T-cell (primary cell): ENCODE measurements around the gene ZFR. TPM values are rescaled to one million over a fixed set of nuclear protein-coding genes. Genes with fewer than 3 reads are reported as not detected.
A peak's percentile ranks its signal among the peaks of the same experiment; 100 is the strongest.

Source experiments
- ATAC-seq, 4 experiments: fragments of 200-7000 bp in 3 of 4; fragments of 150-1000 bp in 1 of 4; cut with Tn5 transposase; replicated peaks in 1 of 4; 1 replicate in 3 of 4; 2 replicates in 1 of 4; pipeline ENCODE4 v1.10.0; 2021; ENCODE audit warnings: moderate library complexity in 3 of 4, mild to moderate bottlenecking in 2 of 4, moderate number of reproducible peaks in 1 of 4
- CTCF ChIA-PET, 2 donors: fragments of 300-600 bp; sonication (Branson Sonifier 250); formaldehyde crosslinking; loops; one replicate each; lab custom pipeline; 2022; ENCODE audit warnings: antibody characterized with exemption in 2 of 2; lab: Charles Lee
- POLR2A ChIA-PET, 2 donors: fragments of 300-600 bp; sonication (Branson Sonifier 250); formaldehyde crosslinking; loops; one replicate each; lab custom pipeline; 2022; ENCODE audit warnings: antibody characterized with exemption in 2 of 2; lab: Charles Lee
- DNase-seq, 35 experiments: peaks; one replicate each; pipeline versions ENCODE4 v3.0.0 to v3.0.0-alpha.2; 2013 to 2023
- H3K27ac ChIP-seq: one replicate; pipeline ENCODE4 v1.5.1; 2013; ENCODE audit warnings: low read length
- H3K27me3 ChIP-seq, 2 experiments: replicated peaks in 1 of 2; 1 replicate in 1 of 2; 2 replicates in 1 of 2; pipeline versions ENCODE4 v1.6.1 to v1.7.0; 2013; ENCODE audit warnings: low read length in 1 of 2, mixed read lengths in 1 of 2; ENCODE audit not compliant: control insufficient read depth in 2 of 2, insufficient read depth in 2 of 2; ENCODE audit errors: extremely low read depth in 1 of 2
- H3K36me3 ChIP-seq, 2 donors: 1 replicate in 1 of 2; 2 replicates in 1 of 2; pipeline versions ENCODE4 v1.6.1 to v1.7.0; 2013; ENCODE audit warnings: low read length in 1 of 2; ENCODE audit not compliant: control insufficient read depth in 2 of 2, insufficient read depth in 1 of 2; ENCODE audit errors: extremely low read depth in 1 of 2
- H3K4me1 ChIP-seq, 2 experiments: 1 replicate in 1 of 2; 2 replicates in 1 of 2; pipeline versions ENCODE4 v1.6.1 to v1.7.0; 2013; ENCODE audit warnings: low read length in 2 of 2, mixed read lengths in 1 of 2; ENCODE audit not compliant: insufficient read depth in 2 of 2, control insufficient read depth in 1 of 2; ENCODE audit errors: extremely low read depth in 1 of 2
- H3K4me3 ChIP-seq, 2 donors: 1 replicate in 1 of 2; 2 replicates in 1 of 2; pipeline versions ENCODE4 v1.5.1 to v1.7.0; 2013; ENCODE audit warnings: mild to moderate bottlenecking in 2 of 2, low read length in 1 of 2, moderate library complexity in 1 of 2; ENCODE audit not compliant: control insufficient read depth in 1 of 2; ENCODE audit errors: extremely low read depth in 1 of 2
- H3K9me3 ChIP-seq: 2 replicates; pipeline ENCODE4 v1.7.0; 2013
- H3K27ac Mint-ChIP-seq, 2 donors: one replicate each; pipeline ENCODE4 v1.8.0; 2020 to 2021; ENCODE audit warnings: mild to moderate bottlenecking in 2 of 2, mixed read lengths in 2 of 2
- H3K27me3 Mint-ChIP-seq, 2 donors: one replicate each; pipeline ENCODE4 v1.8.0; 2021 to 2022; ENCODE audit warnings: mixed read lengths in 2 of 2
- H3K36me3 Mint-ChIP-seq: one replicate; pipeline ENCODE4 v1.8.0; 2021; ENCODE audit warnings: mixed read lengths
- H3K4me1 Mint-ChIP-seq, 3 donors: one replicate each; pipeline ENCODE4 v1.8.0; 2020 to 2022; ENCODE audit warnings: mixed read lengths in 3 of 3, mild to moderate bottlenecking in 1 of 3
- H3K4me3 Mint-ChIP-seq, 3 donors: one replicate each; pipeline ENCODE4 v1.8.0; 2020 to 2022; ENCODE audit warnings: mild to moderate bottlenecking in 3 of 3, mixed read lengths in 3 of 3, moderate library complexity in 3 of 3
- H3K9me3 Mint-ChIP-seq, 3 donors: one replicate each; pipeline ENCODE4 v1.8.0; 2020 to 2022; ENCODE audit warnings: mixed read lengths in 3 of 3
- WGBS: methylation state at CpG from one replicate; pipeline ENCODE4 v1.1.5; 2013; ENCODE audit warnings: missing lambda C conversion rate; ENCODE audit not compliant: insufficient coverage; 5-methylcytosine and 5-hydroxymethylcytosine counted together
- total RNA-seq, 35 experiments: library from RNA in 6 of 35; stranded (reverse) in 6 of 35; fragments of 120-200 nt in 1 of 35; gene quantifications; one replicate each; pipeline versions ENCODE4 v1.2.1 to v1.2.4 and lab custom pipeline; 2013 to 2026

Gene ZFR
- total RNA-seq, 5 donors from 2014 or later (not counting 1 experiment from before 2014, with no cell fraction given), result 50.1 to 55.9 (median 54.2) TPM

DNA sequence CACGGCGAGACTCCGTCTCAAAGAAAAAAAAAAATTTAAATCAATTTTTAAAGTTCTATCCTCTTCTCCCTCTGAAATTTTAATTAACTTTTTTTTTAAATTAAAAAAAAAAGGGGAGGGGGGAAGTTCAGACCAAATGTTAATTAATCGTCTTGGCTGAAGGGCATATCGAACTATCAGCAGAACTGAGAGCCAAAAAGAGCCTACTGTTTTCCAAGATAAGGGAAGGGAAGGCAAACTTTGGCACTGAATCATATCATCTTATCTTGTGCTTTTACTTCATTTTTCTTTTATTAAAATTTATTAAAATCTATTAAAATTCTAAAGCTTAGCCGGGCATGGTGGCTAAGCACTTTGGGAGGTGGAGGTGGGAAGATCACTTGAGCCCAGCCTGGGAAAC is 85.9 kb downstream of the ZFR start:
- DNase-seq (no peak), ATAC-seq (no peak)
- ChIA-PET CTCF (interaction anchor here in 1 of 2 donors (0.7 kb wide), 1 partner anchor 22 kb away, joined by 4 read pairs; no protein-coding TSS in a partner anchor), POLR2A (no interaction called here)
- Mint-ChIP-seq H3K4me3 (no peak overlapping the region), H3K9me3 (no peaks in the 10 kb centered on the region), H3K4me1 (no peaks in the 10 kb centered on the region), H3K27ac (no peak overlapping the region), H3K27me3 (no peaks in the 10 kb centered on the region), H3K36me3 (peaks cover 37% of the 10 kb centered on the region)
- H3K4me3 ChIP-seq, result no peak overlapping the region
- H3K27me3 ChIP-seq, result no peaks in the 10 kb centered on the region
- peaks cover 9 to 44% of the 10 kb centered on the region in 2 donors for H3K36me3 ChIP-seq
- H3K4me1 ChIP-seq, result no peaks in the 10 kb centered on the region
- no CpG with 5 or more reads among the region's 6 CpGs for WGBS
- H3K9me3 ChIP-seq, result no peaks in the 10 kb centered on the region
- no peak overlapping the region for H3K27ac ChIP-seq

- peaks cover 9 to 38% of the 10 kb centered on the region in 2 donors for H3K36me3 ChIP-seq
Measured at GRCh38 chr5:32357658-32358057, 86.9 kb downstream of the ZFR start.

GRCh38 chr5:32355686-32356085 is 88.9 kb downstream of the ZFR start:
- Histone ChIP-seq H3K36me3 (peaks cover 5 to 30% of the 10 kb centered on the region in 2 donors), H3K4me3 (no peak overlapping the region), H3K9me3 (no peaks in the 10 kb centered on the region), H3K27ac (no peak overlapping the region), H3K4me1 (no peaks in the 10 kb centered on the region), H3K27me3 (no peaks in the 10 kb centered on the region)
- no peaks in the 10 kb centered on the region for H3K9me3 Mint-ChIP-seq
- peak overlapping the region in 1 of 2 donors; percentile 52 for H3K27ac Mint-ChIP-seq
- H3K27me3 Mint-ChIP-seq, result no peaks in the 10 kb centered on the region
- ATAC-seq (no peak), DNase-seq (no peak)
- no peaks in the 10 kb centered on the region for H3K4me1 Mint-ChIP-seq
- CTCF ChIA-PET, result interaction anchor here in 1 of 2 donors (0.8 kb wide), 1 partner anchor 13 kb away, joined by 4 read pairs; no protein-coding TSS in a partner anchor
- 80% methylated on average over 1 of the region's 4 CpGs for WGBS
- H3K36me3 Mint-ChIP-seq, result peaks cover 25% of the 10 kb centered on the region
- POLR2A ChIA-PET, result interaction anchor here in 1 of 2 donors (0.7 kb wide), 1 partner anchor 151 kb away, joined by 3 read pairs; no protein-coding TSS in a partner anchor
- no peak overlapping the region for H3K4me3 Mint-ChIP-seq

More at GRCh38 chr5:32357658-32358057, 86.9 kb downstream of the ZFR start:
- ChIA-PET CTCF (no interaction called here), POLR2A (no interaction called here)
- Histone ChIP-seq H3K4me1 (no peaks in the 10 kb centered on the region), H3K27me3 (no peaks in the 10 kb centered on the region), H3K27ac (no peak overlapping the region), H3K9me3 (no peaks in the 10 kb centered on the region), H3K4me3 (no peak overlapping the region)
- Mint-ChIP-seq H3K27ac (peak overlapping the region; percentile 27 to 55), H3K36me3 (peaks cover 33% of the 10 kb centered on the region), H3K27me3 (no peaks in the 10 kb centered on the region), H3K4me1 (no peaks in the 10 kb centered on the region), H3K4me3 (no peak overlapping the region), H3K9me3 (no peaks in the 10 kb centered on the region)
- no peak for DNase-seq
- ATAC-seq, result no peak

DNA sequence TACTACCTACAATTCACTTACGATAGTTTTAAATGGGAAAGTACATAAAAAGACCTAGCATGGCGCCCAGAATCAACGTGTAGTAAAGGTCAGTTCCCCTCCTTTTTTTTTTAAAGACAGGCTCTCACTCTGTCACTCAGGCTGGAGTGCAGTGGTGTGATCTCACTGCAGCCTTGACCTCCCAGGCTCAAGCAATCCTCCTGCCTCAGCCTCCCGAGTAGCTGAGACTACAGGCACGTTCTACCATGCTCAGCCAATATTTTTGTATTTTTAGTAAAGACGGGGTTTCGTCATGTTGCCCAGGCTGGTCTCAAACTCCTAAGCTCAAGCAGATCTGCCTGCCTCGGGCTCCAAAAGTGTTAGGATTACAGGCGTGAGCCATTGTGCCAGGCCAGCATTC is 91.1 kb downstream of the ZFR start:
- no peaks in the 10 kb centered on the region for H3K4me1 Mint-ChIP-seq
- Histone ChIP-seq H3K36me3 (peaks cover 0 to 20% of the 10 kb centered on the region in 2 donors), H3K9me3 (no peaks in the 10 kb centered on the region), H3K4me3 (no peak overlapping the region), H3K27me3 (no peaks in the 10 kb centered on the region), H3K27ac (no peak overlapping the region), H3K4me1 (no peaks in the 10 kb centered on the region)
- H3K4me3 Mint-ChIP-seq, result no peak overlapping the region
- H3K9me3 Mint-ChIP-seq, result no peaks in the 10 kb centered on the region
- POLR2A ChIA-PET, result no interaction called here
- no peaks in the 10 kb centered on the region for H3K27me3 Mint-ChIP-seq
- DNase-seq (no peak), ATAC-seq (no peak)
- H3K27ac Mint-ChIP-seq, result no peak overlapping the region
- WGBS, result 96% methylated on average over 4 of the region's 9 CpGs
- CTCF ChIA-PET, result no interaction called here
- H3K36me3 Mint-ChIP-seq, result peaks cover 19% of the 10 kb centered on the region

DNA sequence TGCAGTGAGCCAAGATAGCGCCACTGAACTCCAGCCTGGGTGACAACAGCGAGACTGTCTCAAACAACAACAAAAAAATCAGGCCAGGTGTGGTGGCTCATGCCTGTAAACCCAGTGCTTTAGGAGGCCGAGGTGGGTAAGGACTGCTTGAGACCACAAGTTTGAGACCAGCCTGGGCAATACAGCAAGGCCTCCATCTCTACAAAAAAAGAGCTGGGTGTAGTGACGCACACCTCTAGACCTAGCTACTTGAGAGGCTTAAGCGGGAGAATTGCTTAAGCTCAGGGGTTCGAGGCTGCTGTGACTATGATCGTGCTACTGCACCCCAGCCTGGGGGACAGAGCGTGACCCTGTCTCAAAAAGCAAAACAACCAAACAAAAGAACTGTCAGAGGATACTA is 91.9 kb downstream of the ZFR start:
- Histone ChIP-seq H3K27me3 (no peaks in the 10 kb centered on the region), H3K4me1 (no peaks in the 10 kb centered on the region), H3K9me3 (no peaks in the 10 kb centered on the region), H3K36me3 (peaks cover 0 to 19% of the 10 kb centered on the region in 2 donors), H3K4me3 (no peak overlapping the region), H3K27ac (no peak overlapping the region)
- no peak overlapping the region for H3K27ac Mint-ChIP-seq
- CTCF ChIA-PET, result no interaction called here
- ATAC-seq (no peak), DNase-seq (no peak)
- POLR2A ChIA-PET, result no interaction called here
- no peak overlapping the region for H3K4me3 Mint-ChIP-seq
- no peaks in the 10 kb centered on the region for H3K4me1 Mint-ChIP-seq
- H3K9me3 Mint-ChIP-seq, result peaks cover 0 to 2% (median 1%) of the 10 kb centered on the region in 3 donors
- H3K27me3 Mint-ChIP-seq, result no peaks in the 10 kb centered on the region
- WGBS, result 90% methylated on average over 5 of the region's 8 CpGs
- H3K36me3 Mint-ChIP-seq, result peaks cover 17% of the 10 kb centered on the region

- H3K27me3 Mint-ChIP-seq, result peaks cover 3% of the 10 kb centered on the region in 2 donors
- Histone ChIP-seq H3K4me3 (no peak overlapping the region), H3K9me3 (no peaks in the 10 kb centered on the region), H3K27ac (no peak overlapping the region), H3K36me3 (no peaks in the 10 kb centered on the region), H3K27me3 (peaks cover 0 to 2% of the 10 kb centered on the region in 2 experiments), H3K4me1 (no peaks in the 10 kb centered on the region)
- POLR2A ChIA-PET, result no interaction called here
- no peak overlapping the region for H3K27ac Mint-ChIP-seq
- no peaks in the 10 kb centered on the region for H3K36me3 Mint-ChIP-seq
- no peak for ATAC-seq
- no peak for DNase-seq
- no peak overlapping the region for H3K4me3 Mint-ChIP-seq
- H3K4me1 Mint-ChIP-seq, result no peaks in the 10 kb centered on the region
- no CpG with 5 or more reads among the region's 2 CpGs for WGBS
- peaks cover 0 to 6% (median 4%) of the 10 kb centered on the region in 3 donors for H3K9me3 Mint-ChIP-seq
- CTCF ChIA-PET, result no interaction called here
Measured at GRCh38 chr5:32346869-32347268, 97.7 kb downstream of the ZFR start.
